CD4-positive, alpha-beta T cell treated with Interleukin-15 for 1 hour (primary cell): Measurements from ENCODE around the gene NBAS.
"Not testable (repeated sequence)": the region's sequence is repeated elsewhere in the genome, so short reads cannot be mapped to it uniquely, and the experiment has no call there.

Experiments
- DNase-seq: peaks from one replicate; pipeline ENCODE4 v3.0.0-alpha.2; 2020

Gene NBAS

DNA sequence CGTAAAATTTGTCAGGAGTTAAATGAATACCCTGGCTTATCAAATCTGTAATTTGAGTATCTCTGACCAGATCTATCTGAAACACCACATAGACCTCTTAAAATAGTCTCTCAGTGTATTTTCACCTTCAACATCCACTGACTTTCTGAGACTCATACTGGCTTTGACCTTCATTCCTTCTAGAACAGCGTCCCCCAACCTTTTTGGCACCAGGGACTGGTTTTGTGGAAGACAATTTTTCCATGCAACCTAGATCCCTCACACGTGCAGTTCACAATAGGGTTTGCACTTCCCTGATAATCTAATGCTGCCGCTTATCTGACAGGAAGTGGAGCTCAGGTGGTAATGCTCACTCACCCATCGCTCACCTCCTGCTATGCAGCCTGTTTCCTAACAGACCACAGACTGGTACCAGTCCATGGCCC is 3.2 kb downstream of the NBAS start:
- no peak for DNase-seq

DNA sequence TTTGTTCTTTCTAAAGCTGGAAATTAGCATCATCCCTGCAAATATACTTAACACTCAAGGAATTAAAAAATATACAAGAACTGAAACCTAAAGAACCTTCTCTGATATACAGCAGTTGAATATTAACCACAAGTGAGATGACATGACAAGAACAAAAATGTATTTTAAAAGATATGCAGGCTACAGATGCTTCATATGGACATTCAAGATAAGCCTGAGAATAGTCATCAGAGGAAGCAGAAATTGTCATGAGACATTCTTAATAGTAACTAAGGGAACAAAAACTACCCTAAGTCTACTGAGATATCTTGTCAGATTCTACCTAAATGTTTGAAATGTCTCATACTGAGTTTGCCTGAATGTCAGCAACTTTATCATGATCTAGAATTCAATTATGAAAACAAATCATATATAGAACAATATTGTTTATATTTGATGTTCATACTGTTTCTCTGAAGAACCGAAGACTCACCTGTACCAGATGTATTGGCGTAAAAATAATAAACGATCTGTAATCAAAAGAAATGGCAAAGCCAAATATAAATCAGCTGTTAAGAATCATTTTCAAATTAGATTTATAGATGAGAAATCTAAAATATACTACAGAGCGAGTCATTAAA is 4.7 kb downstream of the NBAS start:
- no peak for DNase-seq

- no peak for DNase-seq
These were observed 5.4 kb downstream of the NBAS start for GRCh38 chr2:15555760-15556193.

DNA sequence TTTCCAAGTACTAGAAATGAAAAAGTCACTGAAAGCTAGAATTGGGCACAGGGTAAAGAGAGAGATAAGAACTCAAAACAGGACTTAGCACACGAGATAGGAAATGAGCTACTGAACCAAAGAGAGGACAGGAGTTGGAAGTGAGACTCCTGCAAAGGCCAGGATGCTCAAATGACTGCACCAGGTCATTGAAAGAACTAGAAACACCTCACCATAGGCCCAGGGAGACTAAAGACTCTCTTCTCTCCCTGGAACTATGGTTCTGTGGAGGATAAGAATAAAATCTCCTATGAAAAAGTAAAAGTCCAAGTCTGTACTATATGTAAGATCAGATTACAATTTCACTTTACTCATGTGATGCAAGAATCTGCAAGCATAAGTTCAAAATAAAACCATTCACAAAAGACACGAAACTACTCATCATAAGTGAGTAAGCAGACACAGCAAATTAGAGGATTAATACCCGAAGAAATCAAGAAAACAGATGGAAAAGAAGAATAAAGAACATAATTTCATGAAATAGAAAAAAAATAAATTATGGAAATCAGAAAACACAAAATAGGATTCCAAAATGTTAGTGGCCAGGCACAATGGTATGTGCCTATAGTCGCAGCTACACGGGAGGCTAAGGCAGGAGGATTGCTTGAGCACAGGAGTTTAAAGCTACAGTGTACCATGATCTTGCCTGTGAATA is 6.5 kb downstream of the NBAS start:
- no peak for DNase-seq

DNA sequence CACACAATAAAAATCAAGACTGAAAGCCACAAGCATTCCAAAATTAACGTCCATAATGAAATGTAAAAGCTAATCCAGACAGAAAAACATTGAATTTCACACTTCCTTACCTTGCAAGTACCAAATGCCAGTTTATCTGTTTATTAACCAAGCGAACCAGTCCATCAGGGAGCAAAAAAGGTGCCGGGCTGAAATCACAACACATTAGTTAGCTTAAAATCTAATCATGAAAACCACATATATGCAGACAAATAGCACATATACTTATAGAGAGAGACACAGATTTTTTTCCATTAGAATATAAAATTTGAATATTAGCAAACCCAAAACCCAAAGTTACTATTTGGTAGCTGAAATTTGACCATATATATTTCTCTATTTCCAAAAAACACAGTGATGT is 7.2 kb downstream of the NBAS start:
- no peak for DNase-seq

GRCh38 chr2:15553519-15553918 is 7.6 kb downstream of the NBAS start:
- DNase-seq, result no peak

DNA sequence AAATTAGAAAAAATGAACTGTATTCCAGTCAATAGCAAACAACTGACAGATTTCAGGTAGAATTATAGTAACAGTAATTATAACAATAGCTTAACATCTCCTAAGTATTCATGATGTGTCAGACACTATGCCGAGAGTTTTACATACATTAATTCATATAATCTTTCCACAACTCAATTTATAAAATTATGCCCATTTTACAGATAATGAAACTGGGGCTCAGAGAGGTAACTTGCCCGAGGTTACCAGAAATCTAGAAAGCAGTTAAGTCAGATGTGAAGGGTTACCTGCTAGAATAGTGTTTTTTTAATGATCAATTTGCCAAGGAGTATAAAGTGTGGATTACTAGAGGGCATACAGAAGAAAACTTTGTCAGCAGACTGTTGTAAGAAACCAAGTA is 12.2 kb downstream of the NBAS start:
- DNase-seq, result no peak

GRCh38 chr2:15547115-15547876 is 13.8 kb downstream of the NBAS start:
- DNase-seq, result no peak

DNA sequence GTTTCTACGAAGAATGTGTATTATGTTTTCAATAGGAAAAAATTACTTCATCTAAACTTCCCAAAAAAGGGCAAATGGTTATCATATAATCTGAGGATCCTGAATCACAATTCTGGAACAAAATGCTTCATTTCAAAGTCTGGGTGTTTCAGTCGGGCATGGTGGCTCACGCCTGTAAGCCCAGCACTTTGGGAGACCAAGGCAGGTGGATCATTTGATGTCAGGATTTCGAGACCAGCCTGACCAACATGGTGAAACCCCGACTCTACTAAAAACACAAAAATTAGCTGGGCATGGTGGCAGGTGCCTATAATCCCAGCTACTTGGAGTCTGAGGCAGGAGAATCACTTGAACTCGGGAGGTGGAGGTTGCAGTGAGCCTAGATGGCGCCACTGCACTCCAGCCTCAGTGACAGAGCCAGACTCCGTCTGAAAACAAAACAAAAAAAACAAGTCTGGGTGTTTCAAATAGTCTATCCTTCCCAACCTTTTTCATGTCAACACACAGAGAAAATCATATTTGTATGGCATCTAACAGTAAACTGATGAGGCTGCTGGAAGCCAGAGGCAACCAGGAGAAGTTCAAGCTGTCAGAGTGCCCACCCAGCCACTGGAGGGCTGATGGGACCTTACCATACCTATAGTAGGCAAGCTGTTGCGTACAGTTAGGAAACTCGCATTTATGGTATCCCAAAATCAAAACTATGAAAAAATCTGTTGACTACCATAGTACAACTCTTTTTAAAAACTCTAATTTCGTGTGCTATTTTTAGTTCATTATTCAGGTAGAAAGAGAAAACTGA is 14.6 kb downstream of the NBAS start:
- DNase-seq, result no peak

DNA sequence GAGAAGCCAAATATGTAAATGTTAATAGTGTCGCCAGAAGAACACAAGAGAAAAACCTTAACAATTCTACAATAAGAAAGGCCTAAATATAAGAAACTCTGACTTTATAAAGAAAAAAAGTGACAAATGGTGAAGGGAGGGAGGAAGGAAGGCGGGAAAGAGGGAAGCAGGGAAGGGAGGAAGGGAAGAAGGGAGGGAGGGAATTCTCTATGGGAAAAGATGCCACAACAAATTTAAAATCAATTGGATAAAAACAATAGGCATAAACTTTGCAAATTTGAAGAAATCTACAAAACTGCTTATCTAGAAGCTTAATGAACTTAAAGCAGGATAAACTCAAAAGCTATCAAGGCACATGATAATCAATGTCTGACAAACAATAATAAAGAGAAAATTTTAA is 16.9 kb downstream of the NBAS start:
- no peak for DNase-seq

GRCh38 chr2:15543541-15543940 is 17.6 kb downstream of the NBAS start:
- DNase-seq, result no peak

DNA sequence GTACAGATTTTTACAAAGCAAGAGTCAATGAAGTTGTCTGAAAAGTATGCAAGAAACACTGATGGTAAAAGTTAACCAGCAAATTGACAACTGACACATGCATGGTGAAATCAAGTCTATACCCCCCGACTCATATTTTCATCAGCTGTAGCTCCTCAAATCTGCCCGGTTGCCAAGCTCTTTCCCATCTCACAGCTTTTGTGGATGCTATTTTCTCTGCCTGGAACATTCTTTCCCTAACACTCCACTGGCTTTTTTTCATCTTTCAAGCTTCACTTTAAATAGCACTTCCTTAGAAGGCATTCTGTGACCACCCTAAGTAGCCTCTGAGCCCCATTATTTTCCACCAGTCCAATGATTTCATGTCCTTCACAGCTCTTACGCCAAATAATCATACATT is 18.1 kb downstream of the NBAS start:
- DNase-seq, result no peak

- not testable (repeated sequence) for DNase-seq
These were observed 18.9 kb downstream of the NBAS start for GRCh38 chr2:15542269-15542668.

GRCh38 chr2:15540523-15540922 is 20.6 kb downstream of the NBAS start:
- DNase-seq, result not testable (repeated sequence)

DNA sequence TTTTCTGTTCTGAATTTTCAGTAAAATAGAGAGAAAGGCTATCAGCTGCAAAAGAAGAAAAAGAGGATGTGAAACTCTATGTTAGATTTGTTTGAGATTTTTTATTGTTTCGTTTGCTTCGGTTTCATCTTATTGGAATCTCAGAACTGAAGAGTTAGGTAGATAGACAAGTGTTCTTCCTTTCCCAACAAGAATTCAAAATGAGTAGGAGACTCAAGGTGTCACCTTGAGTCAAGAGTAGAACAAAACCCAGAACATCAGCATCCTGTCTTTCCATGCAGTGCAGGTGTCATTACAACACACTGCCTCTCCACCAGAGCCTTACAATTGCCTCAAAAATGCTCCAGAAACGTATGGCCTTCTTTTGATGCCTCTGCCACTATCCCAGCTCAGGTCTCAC is 21.1 kb downstream of the NBAS start:
- no peak for DNase-seq

GRCh38 chr2:15538792-15539191 is 22.3 kb downstream of the NBAS start:
- DNase-seq, result no peak

DNA sequence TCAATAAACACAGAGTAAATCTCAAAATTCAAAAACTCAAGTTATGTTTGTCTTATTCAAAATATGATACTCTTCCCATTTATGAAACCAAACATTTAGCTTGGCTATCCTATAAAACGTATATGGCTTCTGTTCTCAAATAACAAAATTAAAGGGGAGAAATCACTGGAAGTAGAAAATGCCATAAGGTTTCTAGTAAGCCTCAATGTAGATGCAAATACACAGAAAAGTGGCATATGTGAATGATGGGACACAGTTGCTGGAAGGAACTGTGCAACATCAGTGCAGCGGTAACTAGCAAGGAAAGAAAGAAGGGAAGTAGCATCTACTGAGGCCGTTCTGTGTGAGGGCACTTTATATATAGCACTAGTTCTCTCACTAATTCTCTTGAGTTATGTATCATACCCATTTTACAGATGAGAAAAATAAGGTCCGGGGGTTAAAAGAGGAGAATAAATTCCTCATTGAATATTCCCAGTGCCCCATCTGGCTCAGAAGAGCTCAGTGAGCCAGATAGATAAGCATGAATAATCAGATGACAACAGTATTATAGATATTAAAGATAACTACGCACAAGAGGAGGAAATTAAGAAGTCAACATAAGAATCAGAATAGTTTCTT is 27.2 kb downstream of the NBAS start:
- DNase-seq, result no peak

- no peak for DNase-seq
These were observed 28.1 kb downstream of the NBAS start for GRCh38 chr2:15532996-15533395.

DNA sequence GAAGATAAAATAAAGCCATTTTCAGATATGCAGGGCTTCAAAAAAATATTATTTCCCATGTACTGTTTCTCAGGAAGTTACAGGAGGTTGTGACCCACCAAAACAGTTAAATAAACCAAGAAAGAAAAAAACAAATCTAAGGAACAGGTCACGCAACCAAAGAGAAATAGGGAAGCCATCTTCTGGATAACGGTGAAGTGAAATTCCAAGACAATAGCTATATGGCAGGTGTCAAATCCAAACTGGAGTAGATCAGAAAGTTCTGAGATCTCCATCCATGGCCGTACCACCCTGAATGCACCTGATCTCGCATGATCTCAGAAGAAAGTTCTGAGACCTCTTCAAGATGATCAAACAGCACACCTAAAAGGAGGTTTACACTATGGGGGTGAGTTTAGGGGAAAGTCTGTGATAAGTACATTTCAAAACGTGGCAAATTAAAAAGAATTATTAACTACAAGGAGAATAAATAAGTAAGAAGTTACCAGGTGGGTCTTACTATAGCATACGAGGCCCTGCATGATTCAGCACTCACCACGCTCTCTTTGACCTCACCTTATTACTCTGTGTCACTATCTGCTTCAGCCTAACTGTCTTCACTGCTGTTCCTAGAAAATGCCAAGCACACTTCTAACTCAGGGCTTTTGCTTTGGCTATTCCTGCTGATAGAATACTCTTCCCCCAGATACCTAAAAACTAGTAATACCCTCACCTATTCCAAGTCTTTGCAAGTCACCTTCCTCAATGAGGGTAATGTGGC is 29.9 kb downstream of the NBAS start:
- no peak for DNase-seq

DNA sequence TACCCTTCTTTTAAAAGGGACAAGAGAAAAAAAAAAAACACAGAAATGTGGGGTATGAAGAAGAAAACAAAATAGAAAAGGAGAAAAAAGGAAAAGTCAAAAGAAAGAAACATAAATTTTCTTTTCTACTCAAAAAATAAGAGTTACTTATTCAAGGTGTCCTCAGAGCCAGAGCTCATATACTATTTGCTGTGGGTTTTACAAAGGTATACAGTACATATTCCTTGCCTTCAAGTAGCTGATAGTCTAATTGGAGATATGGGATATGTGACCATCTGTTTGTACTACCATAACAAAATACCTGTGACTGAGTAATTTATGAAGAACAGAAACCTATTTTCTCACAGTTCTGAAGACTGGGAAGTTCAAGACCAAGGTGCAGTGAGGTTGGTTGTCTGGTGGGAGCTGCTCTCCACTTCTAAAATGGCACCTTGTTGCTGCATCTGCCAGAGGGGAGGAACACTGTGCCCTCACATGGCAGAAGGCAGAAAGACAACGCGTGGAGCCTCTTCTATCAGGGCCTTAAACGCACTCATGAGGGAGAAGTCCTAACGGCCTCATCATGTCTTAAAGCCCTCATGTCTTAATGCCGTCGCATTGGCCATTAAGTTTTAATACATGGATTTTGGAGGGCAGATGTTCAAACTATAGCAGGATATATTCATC is 33.9 kb downstream of the NBAS start:
- no peak for DNase-seq

DNA sequence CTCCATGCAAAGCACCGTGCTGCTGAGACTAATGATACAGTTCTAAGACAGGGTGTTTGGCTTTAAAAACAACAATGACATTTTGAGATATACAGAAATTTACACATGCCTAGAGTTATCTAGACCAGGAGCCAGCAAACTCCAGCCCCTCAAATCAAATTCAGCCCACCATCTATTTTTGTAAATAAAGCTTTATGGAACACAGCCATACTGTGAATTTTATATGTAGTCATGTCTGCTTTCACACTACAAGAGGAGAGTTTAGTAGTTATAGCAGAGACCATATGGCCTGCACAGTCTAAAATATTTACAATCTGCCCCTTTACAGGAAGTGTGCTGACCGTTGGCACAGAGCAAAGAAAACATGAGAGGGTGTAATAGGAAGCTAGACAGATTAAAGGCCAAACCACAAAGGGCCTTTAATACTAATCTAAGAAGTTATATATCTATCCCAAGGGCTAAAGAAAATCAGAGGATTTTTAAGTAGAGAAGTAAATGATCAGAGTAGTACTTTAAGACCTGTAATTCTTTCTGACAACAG is 39.4 kb downstream of the NBAS start:
- no peak for DNase-seq
